NCI-H524 (cell line): ENCODE measurements around the gene EMC8.

Experiments
- DNase-seq, 2 experiments: peaks; one replicate each; lab custom pipeline; 2025; lab: John Stamatoyannopoulos, UW

The EMC8 gene

DNA sequence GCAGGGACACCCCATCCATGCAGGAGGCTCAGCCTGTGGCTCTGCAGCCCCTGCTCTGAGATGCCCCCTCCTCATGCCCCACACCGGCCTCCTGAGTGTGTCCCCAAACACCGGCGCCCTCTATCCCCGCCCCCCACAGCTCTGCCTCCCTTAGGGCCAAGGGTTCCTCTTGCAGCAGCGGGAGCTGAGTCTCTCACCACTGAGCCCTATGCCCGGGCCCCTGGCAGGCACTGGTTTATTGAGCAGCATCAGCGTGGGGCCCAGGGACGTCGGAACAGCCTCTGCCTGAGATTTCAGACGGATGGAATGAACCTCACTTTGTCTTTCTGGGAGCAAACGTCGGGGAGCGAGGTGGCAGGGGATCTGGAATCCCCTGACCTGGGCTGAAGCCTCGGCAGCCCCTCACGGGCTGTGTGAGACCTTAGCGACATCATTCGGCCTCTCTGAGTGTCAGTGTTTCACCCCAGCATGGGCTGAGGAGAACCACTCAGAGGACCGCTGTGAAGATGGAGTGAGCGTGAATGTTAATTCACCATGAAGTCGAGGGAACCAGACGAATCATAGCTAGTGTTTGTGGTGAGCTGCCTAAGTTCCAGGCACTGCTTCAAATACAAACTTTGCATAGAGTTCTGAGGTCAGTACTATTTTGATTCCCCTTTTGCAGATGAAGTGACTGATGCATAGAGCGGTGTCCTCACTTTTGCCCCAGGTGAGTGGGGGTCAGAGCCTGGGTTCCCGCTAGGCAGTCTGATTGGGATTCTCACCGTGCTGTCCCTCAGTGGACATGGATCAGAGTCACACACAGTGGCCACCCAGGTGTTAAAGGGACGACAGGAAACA, 43.2 kb downstream of the EMC8 start:
- DNase-seq = no peak

DNA sequence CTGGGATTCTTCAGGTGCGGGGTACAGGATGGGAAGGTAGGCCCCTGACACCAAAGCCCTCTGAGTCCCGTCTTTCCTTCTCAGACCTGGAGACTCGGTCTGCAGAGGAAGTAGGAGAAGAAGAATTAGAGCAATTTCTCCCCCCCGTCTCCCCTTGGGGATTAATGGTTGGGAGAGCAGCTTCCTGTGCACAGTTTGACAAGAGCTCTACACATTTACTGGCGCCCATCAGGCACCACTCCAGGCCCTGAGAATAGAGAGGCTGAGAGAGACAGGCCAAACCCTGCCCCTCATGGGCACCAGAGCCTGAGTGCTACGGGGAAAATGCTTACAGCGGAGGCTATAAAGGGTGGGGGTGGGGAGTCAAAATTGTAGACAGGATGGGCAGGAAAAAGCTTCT, 44.9 kb downstream of the EMC8 start:
- peak; percentile 13 to 48 for DNase-seq

DNA sequence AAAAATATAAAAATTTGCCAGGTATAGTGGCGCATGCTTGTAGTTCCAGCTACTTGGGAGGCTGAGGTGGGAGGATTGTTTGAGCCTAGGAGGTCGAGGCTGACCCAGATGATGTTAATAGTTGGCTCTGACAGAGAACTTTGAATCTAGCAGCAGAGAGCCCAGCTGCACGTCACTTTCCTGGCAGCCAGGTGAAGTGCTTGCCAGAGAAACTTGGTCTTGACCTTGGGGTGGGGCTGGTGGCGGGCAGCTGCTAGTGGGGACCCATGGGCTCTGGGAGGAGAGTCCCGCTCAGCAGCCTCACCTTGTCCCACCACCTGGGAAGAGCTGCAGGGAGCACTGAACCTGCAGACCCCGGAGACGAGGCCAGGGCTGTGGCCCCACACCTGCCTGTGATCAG, 45.4 kb downstream of the EMC8 start:
- no peak for DNase-seq

DNA sequence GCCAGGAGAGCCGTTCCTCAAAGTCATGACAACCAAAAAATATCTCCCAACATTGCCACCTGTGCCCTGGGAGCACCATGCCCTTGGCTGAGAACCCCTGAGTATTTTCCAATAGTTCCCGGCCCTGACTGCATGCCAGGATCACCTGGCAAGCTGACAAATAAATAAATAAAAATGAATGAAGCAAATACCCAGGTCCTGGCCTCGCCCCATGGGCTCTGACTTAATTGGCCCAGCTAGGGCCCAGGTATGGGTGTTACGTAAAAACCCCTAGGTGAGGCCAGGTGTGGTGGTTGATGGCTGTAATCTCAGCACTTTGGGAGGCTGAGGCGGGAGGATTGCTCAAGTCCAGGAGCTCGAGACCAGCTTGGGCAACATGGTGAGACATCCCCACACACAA, 45.8 kb downstream of the EMC8 start:
- DNase-seq = no peak

DNA sequence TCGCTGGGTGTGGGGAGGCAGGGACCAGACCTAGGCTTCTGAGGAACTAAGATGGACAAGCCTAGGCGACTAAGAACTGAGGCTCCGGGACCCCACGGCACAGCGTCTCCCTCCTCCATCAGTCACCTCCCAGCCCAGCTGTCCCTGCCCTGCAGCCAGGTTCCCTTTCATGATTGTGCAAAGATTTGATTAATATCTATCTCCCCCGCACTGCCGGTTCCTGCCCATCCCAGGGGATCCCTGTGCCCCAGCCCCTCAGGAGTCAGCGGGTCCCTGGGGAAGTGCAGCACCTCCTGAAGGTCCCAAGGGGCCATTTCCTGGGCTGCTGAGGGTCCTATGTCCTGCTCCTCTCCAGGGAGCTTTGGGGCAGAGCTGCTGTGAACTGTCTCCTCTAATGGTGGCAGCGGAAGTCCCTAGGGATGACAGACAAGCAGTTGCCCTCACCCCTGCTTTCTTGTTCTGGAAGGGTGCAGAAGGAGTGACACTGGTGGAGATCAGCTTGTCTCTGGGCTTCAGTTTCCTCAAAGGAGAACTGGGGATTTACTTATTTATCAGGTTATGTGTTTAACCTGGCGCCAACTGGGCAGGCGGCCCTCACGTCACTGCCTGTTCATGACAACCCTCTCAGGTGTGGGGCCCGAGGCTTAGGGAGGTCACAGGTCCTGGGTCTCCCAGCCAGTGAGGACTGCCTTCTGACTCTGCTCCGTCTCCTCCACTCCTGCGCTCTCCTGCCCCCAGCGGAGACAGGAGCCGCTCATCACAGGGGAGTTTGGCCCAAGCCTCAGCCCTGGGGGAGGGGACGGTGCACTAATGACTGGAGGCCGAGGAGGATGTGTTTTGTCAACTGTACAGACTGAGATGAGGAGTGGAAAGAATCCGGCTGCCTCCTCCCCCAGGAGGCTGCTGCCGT, 46.6 kb downstream of the EMC8 start:
- peak; percentile 29 to 55 for DNase-seq

DNA sequence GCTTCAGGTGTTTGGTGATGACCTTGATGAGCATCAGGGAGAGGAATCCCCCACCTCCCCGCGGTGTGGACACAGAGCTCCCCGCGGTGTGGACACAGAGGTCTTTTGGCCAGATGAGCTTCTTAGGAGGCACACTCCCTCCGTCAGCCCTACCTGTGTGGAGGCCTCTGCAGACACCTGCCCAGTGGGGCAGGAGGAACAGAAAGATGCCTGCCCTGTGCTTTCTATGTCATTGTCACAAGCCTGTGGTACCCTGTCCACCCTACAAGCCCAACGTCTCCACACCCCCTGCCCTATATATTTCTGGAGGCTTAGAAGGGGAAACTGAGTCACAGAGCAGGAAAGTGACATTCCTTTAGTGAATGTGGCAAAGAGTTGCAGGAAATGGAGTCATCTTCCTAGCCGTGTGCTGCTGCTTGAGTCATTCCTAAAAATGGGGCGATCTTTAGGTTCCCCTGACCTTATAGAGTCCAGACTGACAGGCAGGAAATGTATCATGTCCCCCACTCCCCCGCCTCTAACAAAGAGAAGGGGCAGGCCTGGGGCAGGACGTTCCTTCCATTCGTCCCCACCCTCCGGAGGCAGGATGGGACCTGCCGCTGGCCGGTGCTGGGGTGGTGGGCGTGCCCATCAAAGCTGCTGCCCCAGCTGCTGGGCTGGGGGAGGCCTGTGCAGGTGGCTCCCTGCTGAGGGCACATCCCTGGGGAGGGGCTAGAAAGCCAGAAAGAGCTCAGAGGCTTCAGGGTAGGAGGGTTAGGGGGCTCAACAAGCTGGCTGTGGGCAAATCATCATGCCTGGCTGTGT, 47.4 kb downstream of the EMC8 start:
- peak in 1 of 2 experiments; percentile 47 for DNase-seq

DNA sequence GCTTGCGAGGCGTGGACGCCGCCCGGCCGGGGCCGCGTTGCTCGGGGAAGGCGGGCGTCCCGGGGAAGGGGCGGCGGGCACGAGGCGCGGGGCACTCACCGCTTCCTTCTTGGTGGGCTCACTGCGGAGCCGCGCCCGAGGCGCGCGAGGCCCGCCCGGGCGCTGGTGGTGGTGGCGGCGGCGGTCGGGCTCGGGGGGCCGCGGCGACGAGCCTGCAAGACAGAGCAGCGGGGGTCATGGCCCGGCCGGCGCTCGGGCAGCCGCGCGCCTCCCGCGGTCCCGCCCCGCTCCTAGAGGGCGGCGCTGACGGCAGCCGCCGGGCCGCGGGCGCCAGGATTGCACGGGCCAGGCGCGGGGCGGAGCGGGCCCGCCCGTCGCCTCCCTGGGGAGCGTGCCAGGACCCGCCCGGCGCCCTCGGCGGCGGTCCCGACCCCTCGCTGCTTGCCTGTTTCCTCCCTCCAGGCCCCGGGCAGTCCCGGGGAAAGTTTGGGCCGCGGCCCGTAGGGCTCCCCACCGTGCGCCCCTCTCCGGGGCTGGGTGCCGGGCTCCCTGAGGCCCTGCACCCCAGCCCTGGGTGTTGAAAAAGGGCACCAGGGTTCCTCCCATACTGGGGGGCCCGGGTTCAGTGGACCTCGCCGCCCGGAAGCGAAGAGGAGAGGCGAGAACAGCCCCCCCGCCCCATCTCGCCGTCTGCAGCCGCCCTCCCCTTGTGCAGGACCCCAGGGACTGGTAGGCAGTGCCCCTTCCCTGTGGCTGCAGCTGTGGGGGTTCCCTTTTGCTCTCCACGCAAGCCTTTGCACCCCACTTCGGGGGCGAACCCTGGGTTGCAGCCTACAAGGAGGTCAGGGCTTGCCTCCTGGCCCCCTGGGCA, 48.3 kb downstream of the EMC8 start, which contains the start of gene C16orf74:
C16orf74 (minus strand) TSS at position 270 of the 871 bp plus-strand sequence. CDS start 15,879 bp downstream, outside the sequence.
- DNase-seq = peak in 1 of 2 experiments; percentile 26

DNA sequence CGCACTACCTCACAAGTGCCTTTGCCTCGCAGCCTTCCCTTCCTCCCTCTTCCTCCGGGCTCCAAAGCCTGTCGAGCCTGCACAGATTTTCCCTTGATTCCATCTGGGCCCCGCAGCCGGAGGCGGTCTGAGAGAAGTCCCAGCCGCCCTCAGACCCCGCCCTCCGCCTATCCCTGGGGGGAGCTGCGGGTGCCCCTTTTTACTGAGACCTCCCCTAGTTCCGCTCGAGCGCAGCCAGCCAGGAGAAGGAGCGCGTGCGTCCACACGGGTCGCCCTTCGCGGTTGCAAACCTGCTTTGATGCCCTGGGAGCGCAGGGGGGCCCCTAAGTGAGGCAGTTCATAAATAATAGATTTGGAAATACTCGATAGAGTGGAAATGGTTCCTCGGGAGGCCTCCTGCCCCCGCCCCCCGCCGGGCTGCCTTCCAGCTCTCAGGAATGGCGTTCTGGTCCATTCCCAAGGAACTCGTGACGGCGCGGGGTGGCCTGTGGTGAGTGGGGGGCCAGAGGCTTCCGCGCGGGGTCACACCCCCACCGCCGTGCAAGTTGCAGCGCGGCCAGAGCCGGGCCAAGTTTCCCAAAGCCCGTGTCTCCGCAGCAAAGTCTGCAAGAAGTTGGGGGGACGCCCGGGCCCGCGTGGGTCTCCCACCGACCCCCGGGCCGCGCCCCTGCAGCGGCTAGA, 49.1 kb downstream of the EMC8 start:
- peak; percentile 43 to 68 for DNase-seq

DNA sequence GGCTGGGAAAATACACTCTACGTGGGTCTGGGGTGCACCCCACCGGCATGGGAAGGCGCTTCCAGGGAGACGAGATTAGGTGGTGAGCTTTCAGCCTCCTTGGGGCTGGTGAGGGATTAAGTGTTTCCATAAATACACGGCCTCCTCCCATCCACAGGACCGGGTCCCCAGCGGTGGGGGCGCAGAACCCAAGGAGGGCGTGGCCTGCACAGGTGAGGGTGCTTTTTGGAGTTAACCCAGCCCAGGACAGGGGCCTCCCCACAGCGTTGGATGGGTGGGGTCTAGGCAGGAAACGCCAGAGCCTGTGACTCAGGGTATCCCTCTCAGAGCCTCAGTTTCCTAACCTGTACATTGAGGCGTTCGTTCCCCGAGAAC, 49.6 kb downstream of the EMC8 start:
- peak in 1 of 2 experiments; percentile 44 for DNase-seq

DNA sequence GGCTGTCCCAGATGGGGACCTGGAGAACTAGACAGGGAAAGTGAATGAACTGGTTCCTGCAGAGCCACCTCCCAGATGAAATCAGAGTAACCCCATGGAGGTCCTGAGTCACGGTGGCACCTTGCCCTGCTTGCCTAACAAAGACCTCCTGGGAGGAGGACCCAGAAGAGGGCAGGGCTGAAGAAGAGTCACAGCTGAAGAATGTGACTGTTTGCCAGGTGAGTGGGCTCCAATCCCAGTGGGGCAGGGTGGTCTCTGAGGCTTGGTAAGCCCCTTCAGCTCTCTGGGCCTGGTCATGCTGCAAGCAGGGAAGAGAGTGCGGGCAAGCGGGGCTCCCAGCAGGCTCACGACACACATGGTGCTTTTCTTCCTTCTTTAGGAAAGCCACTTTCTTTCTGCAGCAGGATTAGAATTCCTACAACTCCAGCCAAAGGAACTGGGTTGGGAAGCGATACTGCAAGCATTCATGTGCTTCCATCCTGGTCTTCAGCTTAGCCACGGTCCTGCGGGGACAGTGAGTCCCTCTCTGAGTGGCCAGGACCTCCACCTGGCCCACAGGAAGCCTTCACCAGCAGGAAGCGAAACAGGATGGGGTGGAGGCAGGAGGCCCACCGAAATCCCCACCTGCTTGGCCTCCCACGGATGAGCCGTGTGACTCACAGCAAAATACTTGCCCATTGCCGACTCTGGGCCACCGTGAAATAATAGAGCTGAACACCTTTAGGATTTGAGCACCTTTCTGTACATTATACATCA, 52.7 kb downstream of the EMC8 start:
- DNase-seq = no peak

DNA sequence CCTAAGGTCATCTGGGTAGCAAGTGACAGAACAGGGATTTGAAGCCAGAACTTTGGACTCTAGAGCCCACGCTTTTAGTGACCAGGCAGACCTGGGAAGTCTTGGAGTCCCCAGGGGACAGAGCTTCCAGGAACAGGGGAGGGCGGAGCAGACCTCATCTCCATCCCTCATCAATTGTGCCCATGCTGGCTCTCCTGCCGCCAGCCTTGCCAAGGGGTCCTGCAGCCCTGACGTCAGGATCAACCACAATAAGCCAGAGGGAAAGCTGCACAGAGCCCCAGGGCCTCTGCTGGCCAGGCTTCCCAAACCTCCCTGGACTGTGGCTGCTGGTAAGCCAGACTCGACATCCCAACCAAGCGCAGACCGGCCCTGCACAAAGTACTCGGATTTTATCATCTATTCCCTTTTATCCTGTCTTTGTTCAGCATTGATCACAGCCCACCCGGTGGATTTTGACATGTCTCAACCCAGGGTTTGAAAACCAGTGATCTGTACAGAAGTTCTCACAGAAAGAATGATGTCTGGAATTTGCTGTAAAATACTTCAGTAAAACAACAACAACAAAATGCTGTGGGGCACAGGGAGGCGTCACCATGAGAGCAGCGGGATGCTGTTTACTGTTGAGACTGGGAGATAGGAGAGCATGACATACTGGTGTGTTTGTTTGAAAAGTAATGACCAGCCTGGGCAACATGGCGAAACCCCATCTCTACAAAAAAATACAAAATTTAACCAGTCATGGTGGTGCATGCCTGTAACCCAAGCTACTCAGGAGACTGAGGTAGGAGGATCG, 60.2 kb downstream of the EMC8 start:
- no peak for DNase-seq

DNA sequence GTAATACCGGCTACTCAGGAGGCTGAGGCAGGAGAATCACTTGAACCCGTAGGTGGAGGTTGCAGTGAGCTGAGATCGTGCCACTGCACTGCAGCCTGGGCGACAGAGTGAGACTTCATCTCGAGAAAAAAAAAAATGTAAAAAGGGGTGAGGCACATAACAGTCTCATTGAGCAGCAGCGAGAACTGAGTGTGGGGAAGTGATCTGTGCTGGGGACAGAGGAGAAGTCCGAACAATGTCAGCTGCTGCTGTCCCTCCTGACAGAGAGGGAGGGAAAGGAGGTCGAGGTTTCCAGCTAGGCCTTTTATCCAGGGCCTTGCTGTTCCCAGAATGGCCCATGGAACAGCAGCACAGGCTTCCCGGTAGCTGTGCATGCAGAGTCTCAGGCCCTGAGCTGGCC, 62.4 kb downstream of the EMC8 start:
- no peak for DNase-seq

DNA sequence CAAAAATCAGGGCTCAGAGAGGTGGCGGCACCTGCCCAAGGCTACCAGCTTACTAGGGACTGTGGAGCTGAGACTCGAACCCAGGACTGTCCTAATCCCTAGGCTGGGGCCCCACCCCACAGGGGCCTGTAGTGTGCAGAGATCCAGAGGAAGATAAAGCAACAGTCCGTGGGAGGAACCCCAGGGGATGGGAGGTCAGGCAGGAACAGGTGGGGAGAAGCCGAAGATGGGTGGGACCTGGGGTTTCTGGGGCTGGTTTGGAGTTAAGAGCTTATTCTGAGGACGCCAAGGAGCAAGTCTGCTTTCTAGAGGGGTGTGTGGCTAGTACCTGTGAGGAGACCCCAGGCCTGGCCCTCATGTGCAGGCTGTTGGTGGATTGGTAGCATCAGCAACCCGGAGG, 63.4 kb downstream of the EMC8 start:
- DNase-seq = no peak

DNA sequence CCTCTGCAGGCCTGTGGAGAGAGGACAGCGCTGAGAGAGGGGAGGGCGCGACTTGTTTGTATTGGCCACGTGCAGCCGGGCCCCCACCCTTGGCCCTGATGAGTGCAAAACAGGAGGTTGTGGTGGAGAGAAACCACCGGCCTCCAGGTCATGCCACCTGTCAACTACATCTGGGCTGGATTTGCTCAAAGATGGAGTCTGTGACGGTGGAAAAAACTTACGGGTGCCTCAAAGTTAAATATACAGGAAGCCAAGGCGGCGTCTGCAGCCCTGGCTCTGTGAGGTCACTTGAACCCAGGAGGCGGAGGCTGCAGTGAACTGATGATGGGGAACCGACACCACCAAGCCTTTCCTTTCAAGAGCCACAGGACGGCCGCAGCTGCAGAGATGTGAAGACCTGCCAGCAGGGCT, 64.1 kb downstream of the EMC8 start:
- DNase-seq = no peak

DNA sequence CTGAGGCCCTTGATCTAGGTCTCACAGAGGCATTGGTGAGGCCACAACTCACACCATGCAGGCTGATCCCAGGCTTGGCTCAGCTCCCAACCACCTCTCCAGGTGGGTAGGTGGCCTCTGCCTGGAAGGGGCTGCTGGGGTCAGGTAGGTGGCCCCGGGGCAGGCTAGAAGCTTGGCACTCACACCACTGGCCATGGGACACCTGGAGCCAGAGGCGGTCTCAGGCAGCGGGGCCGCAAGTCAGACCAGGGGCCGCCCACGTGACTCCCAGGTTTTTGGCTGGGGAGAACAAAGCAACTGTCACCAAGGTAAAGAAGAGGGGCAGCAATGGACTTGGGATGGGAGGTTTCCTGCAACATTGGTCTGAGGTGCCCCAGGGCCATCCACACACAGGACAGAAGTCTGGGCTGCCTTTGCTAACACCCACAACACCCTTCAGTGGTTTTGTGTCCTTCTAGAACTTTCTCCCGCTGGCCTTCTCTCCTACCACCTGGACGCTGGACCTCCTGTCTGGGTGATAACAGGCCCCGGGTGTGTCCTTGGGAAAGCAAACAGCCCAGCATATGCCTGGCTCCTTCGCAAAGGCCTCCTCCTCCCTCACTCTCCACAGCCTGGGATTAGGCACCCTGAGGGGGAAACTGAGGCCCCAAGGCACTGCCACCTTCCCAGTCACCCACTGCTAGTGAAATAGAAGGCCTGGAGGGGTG, 64.9 kb downstream of the EMC8 start:
- DNase-seq = no peak

DNA sequence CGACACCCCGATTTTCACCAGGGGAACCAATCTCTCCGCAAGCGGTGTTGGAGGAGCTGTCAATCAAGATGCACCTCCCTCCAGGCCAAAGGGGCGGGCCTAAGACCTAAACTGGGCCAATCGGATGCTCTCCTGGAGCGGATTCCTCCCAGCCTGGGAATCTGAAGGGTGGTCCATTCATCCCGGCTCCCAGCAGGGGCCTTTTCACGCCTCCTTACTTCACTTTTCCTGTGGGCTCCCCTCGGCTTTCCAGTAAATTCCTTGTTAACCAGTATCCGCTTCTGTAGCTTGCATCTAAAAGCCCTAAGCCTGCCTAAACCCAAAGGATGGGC, 65.5 kb downstream of the EMC8 start:
- DNase-seq = no peak

DNA sequence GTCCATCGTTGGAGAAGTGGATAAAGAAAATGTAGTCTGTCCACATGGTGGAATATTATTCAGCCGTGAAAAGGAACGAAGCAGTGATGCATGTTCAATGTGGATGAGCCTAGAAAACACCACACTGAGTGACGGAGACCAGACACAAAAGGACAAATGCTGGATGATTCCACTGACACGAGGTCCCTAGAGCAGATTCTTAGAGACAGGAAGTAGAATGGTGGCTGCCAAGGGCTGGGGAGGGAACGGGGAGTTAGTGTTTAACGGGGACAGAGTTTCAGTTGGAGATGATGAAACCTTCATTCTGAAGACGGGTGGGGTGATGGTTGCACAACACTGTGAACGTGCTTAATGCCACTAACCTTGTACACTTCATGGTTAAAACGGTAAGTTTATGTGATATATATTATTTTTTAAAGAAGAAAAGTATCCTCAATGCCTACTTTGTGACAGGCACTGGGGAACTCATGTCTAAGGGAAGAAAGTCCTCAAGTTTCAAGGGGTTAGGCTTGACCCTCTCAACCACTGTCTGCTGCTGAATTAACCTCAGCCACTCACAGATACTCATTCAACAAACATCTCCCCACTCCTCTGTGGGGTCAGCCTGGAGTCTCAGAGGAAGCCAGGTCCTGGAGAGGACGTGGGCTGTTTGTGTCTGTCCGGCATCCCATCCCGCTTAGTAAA, 66.0 kb downstream of the EMC8 start:
- DNase-seq = no peak

DNA sequence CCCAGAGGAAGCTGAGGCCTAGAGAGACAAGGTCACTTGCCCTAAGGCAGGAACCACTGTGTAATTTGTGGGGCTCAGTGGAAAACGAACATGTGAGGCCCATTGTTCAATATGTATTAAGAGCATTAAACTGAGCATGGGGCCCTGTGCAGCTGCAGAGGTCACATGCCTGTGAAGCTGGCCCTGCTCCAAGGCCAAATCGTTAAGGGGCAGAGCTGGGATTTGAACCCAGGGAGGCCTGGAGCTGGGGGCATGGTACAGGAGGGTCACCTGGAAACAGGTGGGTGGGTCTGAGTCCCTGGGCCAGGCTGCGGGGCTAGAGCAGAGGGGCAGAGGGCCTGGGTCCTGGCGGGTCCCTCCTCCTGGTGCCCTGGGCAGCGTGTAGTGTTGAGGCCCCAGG, 68.2 kb downstream of the EMC8 start:
- DNase-seq = no peak
